ENCODE data around the gene CHRD. TPM values are rescaled to one million over a fixed set of nuclear protein-coding genes. Genes with fewer than 3 reads are reported as not detected.

Gene CHRD
- total RNA-seq, 6 experiments from 2014 or later, result 0.09 to 0.31 (median 0.19) TPM; not detected in 2

DNA sequence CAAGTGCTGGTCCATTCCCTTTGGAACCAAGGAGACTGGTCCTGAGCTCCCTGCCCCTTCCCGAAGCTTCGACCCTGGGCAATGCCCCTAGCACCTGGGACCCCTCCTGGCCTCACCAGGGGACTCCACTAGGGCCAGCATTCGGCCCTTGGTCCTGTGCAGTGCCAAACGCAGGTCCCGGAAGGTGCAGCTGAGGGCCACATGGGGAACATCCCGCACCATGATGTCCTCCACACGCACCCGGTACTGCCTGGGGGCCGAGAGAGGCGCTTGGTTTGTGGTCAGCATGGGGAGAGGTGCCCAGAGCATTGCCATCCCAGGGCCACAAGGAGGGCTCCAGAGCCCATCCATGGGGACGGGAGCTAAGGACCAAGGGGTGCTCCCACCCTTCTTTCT is 26.3 kb upstream of the CHRD start:
- no peak overlapping the region for H3K4me3 Mint-ChIP-seq
- H3K27ac Mint-ChIP-seq, result no peak overlapping the region
- peaks cover 13% of the 10 kb centered on the region; the same call in 1 of the 2 replicates for H3K36me3 Mint-ChIP-seq (ENCODE audit: low read depth)
- H3K4me1 Mint-ChIP-seq (ENCODE audit: low read depth), result peaks cover 12% of the 10 kb centered on the region
- H3K27me3 Mint-ChIP-seq (ENCODE audit: insufficient read depth), result peaks cover 3% of the 10 kb centered on the region
- DNase-seq, result no peak
- TF ChIP-seq, protein P1, sequence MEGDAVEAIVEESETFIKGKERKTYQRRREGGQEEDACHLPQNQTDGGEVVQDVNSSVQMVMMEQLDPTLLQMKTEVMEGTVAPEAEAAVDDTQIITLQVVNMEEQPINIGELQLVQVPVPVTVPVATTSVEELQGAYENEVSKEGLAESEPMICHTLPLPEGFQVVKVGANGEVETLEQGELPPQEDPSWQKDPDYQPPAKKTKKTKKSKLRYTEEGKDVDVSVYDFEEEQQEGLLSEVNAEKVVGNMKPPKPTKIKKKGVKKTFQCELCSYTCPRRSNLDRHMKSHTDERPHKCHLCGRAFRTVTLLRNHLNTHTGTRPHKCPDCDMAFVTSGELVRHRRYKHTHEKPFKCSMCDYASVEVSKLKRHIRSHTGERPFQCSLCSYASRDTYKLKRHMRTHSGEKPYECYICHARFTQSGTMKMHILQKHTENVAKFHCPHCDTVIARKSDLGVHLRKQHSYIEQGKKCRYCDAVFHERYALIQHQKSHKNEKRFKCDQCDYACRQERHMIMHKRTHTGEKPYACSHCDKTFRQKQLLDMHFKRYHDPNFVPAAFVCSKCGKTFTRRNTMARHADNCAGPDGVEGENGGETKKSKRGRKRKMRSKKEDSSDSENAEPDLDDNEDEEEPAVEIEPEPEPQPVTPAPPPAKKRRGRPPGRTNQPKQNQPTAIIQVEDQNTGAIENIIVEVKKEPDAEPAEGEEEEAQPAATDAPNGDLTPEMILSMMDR (IDR thresholded peaks at IDR 0.05), result no peak
- H3K9me3 Mint-ChIP-seq, result no peaks in the 10 kb centered on the region

DNA sequence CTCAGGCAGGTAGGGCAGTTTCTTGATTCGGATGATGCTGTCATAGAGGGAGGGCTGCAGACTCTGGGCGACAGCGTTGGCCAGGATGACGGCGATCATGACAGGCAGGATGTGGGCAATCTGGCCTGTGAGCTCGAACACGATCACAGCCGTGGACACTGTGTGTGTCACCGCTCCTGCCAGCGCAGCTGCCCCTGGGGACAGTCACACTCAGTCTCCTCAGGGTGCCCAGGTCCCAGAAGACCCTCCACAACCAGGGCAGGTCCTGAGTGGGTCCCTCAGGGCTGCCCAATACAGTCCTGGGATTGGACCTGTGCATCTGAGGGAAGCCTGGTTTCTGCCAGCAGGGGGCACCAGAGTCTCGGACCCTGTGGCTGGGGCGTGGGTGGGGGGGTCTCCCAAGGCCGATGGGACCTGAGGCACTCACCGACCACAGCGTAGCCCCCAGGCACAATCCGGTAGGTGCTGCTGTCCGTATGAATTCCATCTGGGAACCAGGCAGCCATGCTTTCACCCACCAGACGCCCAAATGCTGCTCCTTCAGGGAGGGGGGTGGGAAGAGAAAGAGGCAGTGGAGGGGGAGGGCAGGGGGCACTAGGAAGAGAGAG is 25.6 kb upstream of the CHRD start:
- no peaks in the 10 kb centered on the region for H3K9me3 Mint-ChIP-seq
- TF ChIP-seq, protein P1 (IDR thresholded peaks at IDR 0.05), result peak; percentile 85
- peaks cover 13% of the 10 kb centered on the region; the same call in 1 of the 2 replicates for H3K36me3 Mint-ChIP-seq (ENCODE audit: low read depth)
- peaks cover 12% of the 10 kb centered on the region for H3K4me1 Mint-ChIP-seq (ENCODE audit: low read depth)
- no peak overlapping the region for H3K27ac Mint-ChIP-seq
- peaks cover 3% of the 10 kb centered on the region for H3K27me3 Mint-ChIP-seq (ENCODE audit: insufficient read depth)
- no peak overlapping the region for H3K4me3 Mint-ChIP-seq
- DNase-seq, result no peak

DNA sequence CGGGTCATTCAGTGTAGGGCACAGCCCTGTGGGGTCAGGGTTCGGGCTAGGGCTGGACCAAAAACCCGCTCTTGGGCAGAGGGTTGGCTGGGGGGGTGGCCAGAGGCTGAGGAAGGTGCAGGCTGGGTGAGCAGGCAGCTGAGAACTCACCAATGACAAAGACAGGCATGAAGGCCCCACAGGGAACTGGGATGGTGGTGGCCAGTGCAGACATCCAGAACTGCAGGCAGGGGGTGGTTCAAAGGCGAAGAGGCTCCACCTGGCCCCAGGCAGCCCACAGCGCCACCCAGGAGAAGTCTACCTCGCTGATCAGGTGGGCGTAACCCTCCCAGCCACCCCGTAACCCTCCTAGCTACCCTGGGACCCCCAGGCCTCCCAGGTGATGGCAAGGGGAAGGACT is 25.1 kb upstream of the CHRD start:
- Mint-ChIP-seq H3K4me1 (ENCODE audit: low read depth) (peaks cover 14% of the 10 kb centered on the region), H3K9me3 (no peaks in the 10 kb centered on the region), H3K27ac (no peak overlapping the region), H3K4me3 (no peak overlapping the region), H3K36me3 (ENCODE audit: low read depth) (peaks cover 13% of the 10 kb centered on the region; the same call in 1 of the 2 replicates), H3K27me3 (ENCODE audit: insufficient read depth) (peaks cover 3% of the 10 kb centered on the region)
- TF ChIP-seq, protein P1 (IDR thresholded peaks at IDR 0.05), result no peak
- no peak for DNase-seq

DNA sequence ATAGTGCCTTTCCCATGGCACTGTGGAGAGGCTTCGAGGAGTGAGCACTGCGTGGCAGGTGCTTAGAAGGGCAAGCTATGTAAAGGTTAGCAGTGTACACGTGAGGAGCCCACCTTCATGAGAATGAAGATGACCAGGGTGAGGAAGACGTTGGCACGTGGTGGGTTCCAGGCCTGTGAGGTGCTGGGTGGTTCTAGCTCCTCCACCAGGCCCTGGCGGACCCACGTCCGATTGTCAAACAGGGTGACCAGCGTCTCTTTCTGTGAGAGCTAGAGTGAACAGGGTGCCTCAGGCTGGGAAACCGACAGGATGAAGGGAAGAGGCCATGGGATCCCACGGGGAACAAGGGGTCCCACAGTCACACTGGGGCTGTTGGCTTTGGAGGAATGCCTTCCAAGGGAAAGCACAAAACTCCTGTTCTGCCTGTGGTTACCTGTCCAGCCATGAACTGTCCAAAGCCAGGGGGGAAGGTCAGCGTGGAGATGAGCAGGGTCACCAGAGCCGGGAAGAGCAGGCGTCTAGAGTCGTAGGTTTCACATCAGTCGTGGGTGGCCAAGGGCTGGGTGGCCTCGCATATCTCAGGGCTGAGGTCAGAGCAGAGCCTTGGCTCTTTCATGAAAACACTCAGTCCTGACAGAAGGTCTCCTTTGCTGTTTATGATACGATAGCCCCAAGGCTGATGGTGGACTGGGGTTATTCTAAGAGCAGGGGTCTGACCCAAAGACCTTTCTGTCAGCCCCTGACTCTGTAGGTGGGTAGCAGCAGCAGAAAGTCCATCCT is 24.4 kb upstream of the CHRD start:
- DNase-seq, result no peak
- peaks cover 3% of the 10 kb centered on the region; the same call in 1 of the 2 replicates for H3K27me3 Mint-ChIP-seq (ENCODE audit: insufficient read depth)
- H3K4me3 Mint-ChIP-seq, result no peak overlapping the region
- H3K36me3 Mint-ChIP-seq (ENCODE audit: low read depth), result peaks cover 13% of the 10 kb centered on the region; the same call in 1 of the 2 replicates
- peaks cover 21% of the 10 kb centered on the region for H3K4me1 Mint-ChIP-seq (ENCODE audit: low read depth)
- peak overlapping the region; percentile 39; the same call in 1 of the 2 replicates for H3K27ac Mint-ChIP-seq
- no peaks in the 10 kb centered on the region for H3K9me3 Mint-ChIP-seq
- TF ChIP-seq, protein P1 (IDR thresholded peaks at IDR 0.05), result no peak

DNA sequence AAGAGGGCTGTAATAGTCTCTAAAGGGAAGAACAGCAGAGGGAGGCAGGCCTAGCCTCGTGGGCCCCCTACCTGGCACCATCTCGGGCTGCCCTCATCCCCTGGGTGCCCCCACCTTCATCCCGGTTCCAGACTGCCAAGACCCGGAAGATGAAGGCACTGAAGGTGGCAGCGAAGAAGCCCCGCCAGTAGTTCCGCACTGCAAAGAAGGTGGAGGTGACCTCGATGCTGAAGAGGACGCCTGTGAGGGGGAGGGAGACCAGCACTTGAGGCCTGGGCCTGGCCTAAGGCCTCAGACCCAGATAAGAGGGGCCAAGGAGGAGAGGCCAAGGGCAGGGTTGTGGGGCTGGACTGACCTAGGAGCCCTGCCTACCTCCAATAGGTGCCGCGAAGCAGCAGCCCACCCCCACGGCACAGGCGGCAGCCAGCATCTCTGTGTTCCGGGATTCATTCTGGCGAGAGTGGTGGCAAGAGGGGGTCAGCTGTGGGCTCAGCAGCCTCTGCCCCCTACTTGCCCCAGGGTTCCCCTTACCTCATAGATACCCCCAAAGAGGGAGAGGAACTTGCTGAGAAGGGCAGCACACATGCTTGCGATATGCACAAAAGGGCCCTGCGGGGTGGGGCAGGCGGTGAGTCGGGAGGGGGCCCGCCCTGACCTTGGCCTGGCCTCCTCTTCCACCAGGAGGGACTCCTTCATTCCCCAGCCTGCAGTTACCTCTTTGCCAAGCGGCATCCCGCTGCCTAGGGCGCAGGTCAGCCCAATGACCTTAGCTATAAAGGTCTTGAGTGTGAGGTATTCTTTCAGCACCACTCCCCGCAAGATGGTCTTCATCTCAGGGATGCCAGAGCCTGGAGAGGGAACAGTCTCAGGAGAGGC is 22.4 kb upstream of the CHRD start:
- Mint-ChIP-seq H3K9me3 (no peaks in the 10 kb centered on the region), H3K36me3 (ENCODE audit: low read depth) (peaks cover 8% of the 10 kb centered on the region; the same call in 1 of the 2 replicates), H3K27me3 (ENCODE audit: insufficient read depth) (peaks cover 4% of the 10 kb centered on the region; the same call in 1 of the 2 replicates), H3K4me3 (no peak overlapping the region), H3K27ac (no peak overlapping the region), H3K4me1 (ENCODE audit: low read depth) (peaks cover 28% of the 10 kb centered on the region)
- no peak for DNase-seq
- TF ChIP-seq, protein P1 (IDR thresholded peaks at IDR 0.05), result no peak
